ENCODE data around the gene STK32A. TPM values are rescaled to one million over a fixed set of nuclear protein-coding genes. Genes with fewer than 3 reads are reported as not detected.

The STK32A gene
- polyA plus RNA-seq, 1 donor (not counting 4 experiments of a cell fraction or from before 2014, with no cell fraction given) = 0.01 TPM

DNA sequence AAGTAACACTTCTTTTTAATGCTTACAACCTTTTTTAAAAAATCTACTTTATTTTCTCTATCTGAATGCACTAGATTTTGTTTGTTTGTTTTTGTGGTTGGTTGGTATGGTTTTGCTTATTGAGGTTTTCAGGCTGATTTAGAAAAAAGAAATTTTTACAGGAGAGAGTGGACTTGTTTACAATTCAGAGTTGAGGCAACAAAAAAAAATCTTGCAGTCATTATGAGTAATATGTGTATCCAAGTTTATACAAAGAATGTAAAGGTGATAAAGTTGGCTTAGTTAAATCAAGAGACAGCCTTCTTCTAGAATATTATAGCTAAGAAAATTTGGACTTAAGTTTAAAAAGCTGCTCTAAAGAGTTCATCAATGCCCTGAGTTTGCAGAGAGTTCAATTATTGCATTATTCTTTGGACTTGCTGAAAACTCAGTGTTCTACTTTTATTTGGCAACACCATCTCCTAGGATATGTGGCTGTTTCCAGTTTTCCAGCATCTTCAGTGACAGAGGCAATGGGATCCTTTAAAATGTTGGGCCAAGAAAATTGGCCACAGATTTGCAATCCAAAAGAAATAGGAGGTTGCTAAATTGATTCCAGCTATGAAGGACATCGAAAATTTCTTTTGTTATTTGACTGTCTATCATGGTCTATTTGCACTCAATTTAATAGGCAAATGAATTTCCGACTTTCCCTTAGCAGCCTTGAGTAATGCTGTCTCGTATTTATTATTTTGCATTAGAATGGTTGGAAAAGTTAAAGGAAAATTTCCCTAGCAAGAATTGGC, 10.7 kb downstream of the STK32A start:
- FAIRE-seq (no peak), DNase-seq (ENCODE audit: low read depth, low spot score) (no peak)
- no peaks in the 10 kb centered on the region for H3K79me2 ChIP-seq (ENCODE audit: control insufficient read depth, insufficient read depth, low read length)
- H3K4me3 ChIP-seq (ENCODE audit: control insufficient read depth in 2 of 3, extremely low read depth in 1 of 3, insufficient read depth in 2 of 3, low read depth in 1 of 3, low read length in 3 of 3) = no peak overlapping the region
- no peak overlapping the region for H3K27ac ChIP-seq (ENCODE audit: control insufficient read depth, insufficient read depth, low read length)
- no peak overlapping the region for H3K4me2 ChIP-seq (ENCODE audit: control insufficient read depth, extremely low read depth, insufficient read depth, low read depth, low read length)
- TF ChIP-seq, protein P1, sequence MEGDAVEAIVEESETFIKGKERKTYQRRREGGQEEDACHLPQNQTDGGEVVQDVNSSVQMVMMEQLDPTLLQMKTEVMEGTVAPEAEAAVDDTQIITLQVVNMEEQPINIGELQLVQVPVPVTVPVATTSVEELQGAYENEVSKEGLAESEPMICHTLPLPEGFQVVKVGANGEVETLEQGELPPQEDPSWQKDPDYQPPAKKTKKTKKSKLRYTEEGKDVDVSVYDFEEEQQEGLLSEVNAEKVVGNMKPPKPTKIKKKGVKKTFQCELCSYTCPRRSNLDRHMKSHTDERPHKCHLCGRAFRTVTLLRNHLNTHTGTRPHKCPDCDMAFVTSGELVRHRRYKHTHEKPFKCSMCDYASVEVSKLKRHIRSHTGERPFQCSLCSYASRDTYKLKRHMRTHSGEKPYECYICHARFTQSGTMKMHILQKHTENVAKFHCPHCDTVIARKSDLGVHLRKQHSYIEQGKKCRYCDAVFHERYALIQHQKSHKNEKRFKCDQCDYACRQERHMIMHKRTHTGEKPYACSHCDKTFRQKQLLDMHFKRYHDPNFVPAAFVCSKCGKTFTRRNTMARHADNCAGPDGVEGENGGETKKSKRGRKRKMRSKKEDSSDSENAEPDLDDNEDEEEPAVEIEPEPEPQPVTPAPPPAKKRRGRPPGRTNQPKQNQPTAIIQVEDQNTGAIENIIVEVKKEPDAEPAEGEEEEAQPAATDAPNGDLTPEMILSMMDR (optimal IDR thresholded peaks at IDR 0.05 in 1 of 3, IDR thresholded peaks at IDR 0.05 in 1 of 3, conservative IDR thresholded peaks at IDR 0.05 in 1 of 3; ENCODE audit: extremely low read depth in 1 of 3, insufficient read depth in 2 of 3, low read length in 3 of 3) = no peak
- TF ChIP-seq EZH2 (IDR thresholded peaks at IDR 0.05; ENCODE audit: low read length) = no peak
- no peak overlapping the region for H2AFZ ChIP-seq (ENCODE audit: control insufficient read depth, low read length)
- dilution Hi-C loops (cut with MboI; ENCODE audit: extremely low pct_ligation_motif_present, low sequenced_read_pairs) = no loop called here
- no peak overlapping the region for H3K9ac ChIP-seq (ENCODE audit: control insufficient read depth, extremely low read depth, insufficient read depth, low read length)
- no peaks in the 10 kb centered on the region for H3K9me1 ChIP-seq (ENCODE audit: control insufficient read depth, extremely low read depth, insufficient read depth, low read length)
- H3K9me3 ChIP-seq (ENCODE audit: control insufficient read depth, low read depth, low read length) = no peaks in the 10 kb centered on the region
- no peaks in the 10 kb centered on the region for H3K36me3 ChIP-seq (ENCODE audit: control insufficient read depth in 2 of 2, extremely low read depth in 1 of 2, insufficient read depth in 2 of 2, low read length in 2 of 2)
- H4K20me1 ChIP-seq (ENCODE audit: control insufficient read depth, extremely low read depth, insufficient read depth, low read length) = no peaks in the 10 kb centered on the region
- no peaks in the 10 kb centered on the region for H3K4me1 ChIP-seq (ENCODE audit: control insufficient read depth, extremely low read depth, insufficient read depth, low read length)
- no peaks in the 10 kb centered on the region for H3K27me3 ChIP-seq (ENCODE audit: control insufficient read depth, extremely low read depth, insufficient read depth, low read length)

DNA sequence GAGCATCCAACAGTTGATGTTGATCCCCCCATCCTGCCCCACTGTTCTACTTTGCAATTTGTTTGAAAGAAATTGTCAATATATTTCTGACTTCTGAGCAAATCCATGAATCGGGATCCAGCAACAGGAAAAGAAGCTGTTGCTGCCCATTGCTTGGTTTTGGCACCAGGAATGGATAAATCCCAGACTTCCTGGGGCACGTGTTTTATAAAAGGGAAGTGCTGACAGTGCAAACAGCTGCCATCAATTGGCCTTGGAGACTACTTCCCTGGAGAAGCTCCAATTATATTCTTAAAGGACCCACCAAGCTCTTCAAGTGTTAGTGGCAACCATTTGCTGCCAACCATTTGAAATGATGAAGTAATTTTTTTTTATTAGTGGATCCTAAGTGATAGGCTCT, 13.7 kb downstream of the STK32A start:
- dilution Hi-C loops (cut with MboI; ENCODE audit: extremely low pct_ligation_motif_present, low sequenced_read_pairs) = no loop called here
- H3K27ac ChIP-seq (ENCODE audit: control insufficient read depth, insufficient read depth, low read length) = no peak overlapping the region
- no peaks in the 10 kb centered on the region for H3K36me3 ChIP-seq (ENCODE audit: control insufficient read depth in 2 of 2, extremely low read depth in 1 of 2, insufficient read depth in 2 of 2, low read length in 2 of 2)
- no peaks in the 10 kb centered on the region for H3K9me3 ChIP-seq (ENCODE audit: control insufficient read depth, low read depth, low read length)
- FAIRE-seq (no peak), DNase-seq (ENCODE audit: low read depth, low spot score) (no peak)
- no peaks in the 10 kb centered on the region for H3K27me3 ChIP-seq (ENCODE audit: control insufficient read depth, extremely low read depth, insufficient read depth, low read length)
- no peaks in the 10 kb centered on the region for H3K9me1 ChIP-seq (ENCODE audit: control insufficient read depth, extremely low read depth, insufficient read depth, low read length)
- TF ChIP-seq, protein P1 (optimal IDR thresholded peaks at IDR 0.05 in 1 of 3, IDR thresholded peaks at IDR 0.05 in 1 of 3, conservative IDR thresholded peaks at IDR 0.05 in 1 of 3; ENCODE audit: extremely low read depth in 1 of 3, insufficient read depth in 2 of 3, low read length in 3 of 3) = no peak
- TF ChIP-seq EZH2 (IDR thresholded peaks at IDR 0.05; ENCODE audit: low read length) = no peak
- H3K9ac ChIP-seq (ENCODE audit: control insufficient read depth, extremely low read depth, insufficient read depth, low read length) = no peak overlapping the region
- H3K4me2 ChIP-seq (ENCODE audit: control insufficient read depth, extremely low read depth, insufficient read depth, low read depth, low read length) = no peak overlapping the region
- H3K4me3 ChIP-seq (ENCODE audit: control insufficient read depth in 2 of 3, extremely low read depth in 1 of 3, insufficient read depth in 2 of 3, low read depth in 1 of 3, low read length in 3 of 3) = no peak overlapping the region
- no peaks in the 10 kb centered on the region for H3K79me2 ChIP-seq (ENCODE audit: control insufficient read depth, insufficient read depth, low read length)
- H2AFZ ChIP-seq (ENCODE audit: control insufficient read depth, low read length) = no peak overlapping the region
- no peaks in the 10 kb centered on the region for H4K20me1 ChIP-seq (ENCODE audit: control insufficient read depth, extremely low read depth, insufficient read depth, low read length)
- H3K4me1 ChIP-seq (ENCODE audit: control insufficient read depth, extremely low read depth, insufficient read depth, low read length) = no peaks in the 10 kb centered on the region

Measured in keratinocyte (primary cell).